Subcutaneous adipose tissue (tissue), 4 donors: Measurements from ENCODE around the gene KCNIP2. TPM values are rescaled to one million over a fixed set of nuclear protein-coding genes. Genes with fewer than 3 reads are reported as not detected.

Experiments
- total RNA-seq, 4 donors: library from RNA; depleted of rRNA; stranded (reverse); fragments of >200 nt; gene quantifications; one replicate each; pipeline ENCODE4 v1.1.0, GENCODE V29; 2016
- TF ChIP-seq, protein P1 (sequence below): fragments of 450-650 bp; IDR thresholded peaks from one replicate; pipeline ENCODE4 v1.5.1; 2016; ENCODE audit warnings: low read depth, mild to moderate bottlenecking, control low read depth, antibody characterized with exemption, moderate library complexity

Gene KCNIP2
- total RNA-seq, 4 donors from 2014 or later = 40.6 to 472 (median 78.2) TPM

DNA sequence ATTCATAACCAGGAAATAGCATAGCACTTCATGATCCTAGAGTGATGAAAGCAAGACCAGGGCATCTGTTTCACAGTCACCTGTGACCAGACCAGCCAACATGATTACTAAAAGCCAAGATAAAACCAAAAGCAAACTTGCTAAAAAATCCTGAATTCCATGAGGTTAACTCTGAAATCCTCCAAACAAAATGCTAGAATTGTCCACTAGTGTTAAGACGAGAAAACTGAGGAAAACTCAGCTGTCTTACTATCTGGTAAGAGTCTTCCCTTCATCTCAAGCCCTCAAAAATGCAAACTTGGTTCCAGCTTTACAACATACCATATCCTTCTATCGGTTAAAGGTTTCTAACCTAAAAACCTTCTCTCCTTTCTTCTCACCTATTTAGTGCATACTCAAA lies 59.0 kb downstream of the KCNIP2 start:
- TF ChIP-seq, protein P1, sequence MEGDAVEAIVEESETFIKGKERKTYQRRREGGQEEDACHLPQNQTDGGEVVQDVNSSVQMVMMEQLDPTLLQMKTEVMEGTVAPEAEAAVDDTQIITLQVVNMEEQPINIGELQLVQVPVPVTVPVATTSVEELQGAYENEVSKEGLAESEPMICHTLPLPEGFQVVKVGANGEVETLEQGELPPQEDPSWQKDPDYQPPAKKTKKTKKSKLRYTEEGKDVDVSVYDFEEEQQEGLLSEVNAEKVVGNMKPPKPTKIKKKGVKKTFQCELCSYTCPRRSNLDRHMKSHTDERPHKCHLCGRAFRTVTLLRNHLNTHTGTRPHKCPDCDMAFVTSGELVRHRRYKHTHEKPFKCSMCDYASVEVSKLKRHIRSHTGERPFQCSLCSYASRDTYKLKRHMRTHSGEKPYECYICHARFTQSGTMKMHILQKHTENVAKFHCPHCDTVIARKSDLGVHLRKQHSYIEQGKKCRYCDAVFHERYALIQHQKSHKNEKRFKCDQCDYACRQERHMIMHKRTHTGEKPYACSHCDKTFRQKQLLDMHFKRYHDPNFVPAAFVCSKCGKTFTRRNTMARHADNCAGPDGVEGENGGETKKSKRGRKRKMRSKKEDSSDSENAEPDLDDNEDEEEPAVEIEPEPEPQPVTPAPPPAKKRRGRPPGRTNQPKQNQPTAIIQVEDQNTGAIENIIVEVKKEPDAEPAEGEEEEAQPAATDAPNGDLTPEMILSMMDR = no peak

DNA sequence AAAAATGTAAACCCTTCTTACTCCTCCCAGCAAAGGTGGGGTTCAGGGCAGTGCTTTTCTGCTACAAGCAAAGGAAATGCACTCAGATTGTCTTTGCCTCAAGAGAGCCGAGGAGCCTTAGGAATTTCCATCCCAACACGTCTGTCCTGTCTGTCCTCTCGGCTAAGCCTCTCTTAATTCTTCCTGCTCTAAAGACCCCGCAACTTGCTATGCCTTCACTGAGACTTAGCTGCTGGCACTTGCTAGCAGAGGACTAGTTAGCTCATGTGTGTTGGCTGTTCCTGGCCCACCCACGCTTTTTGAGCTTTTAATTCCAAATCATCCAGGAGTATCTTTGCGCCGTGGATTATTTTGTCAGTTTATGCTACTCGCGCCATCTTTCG lies 59.9 kb downstream of the KCNIP2 start:
- TF ChIP-seq, protein P1 = no peak

DNA sequence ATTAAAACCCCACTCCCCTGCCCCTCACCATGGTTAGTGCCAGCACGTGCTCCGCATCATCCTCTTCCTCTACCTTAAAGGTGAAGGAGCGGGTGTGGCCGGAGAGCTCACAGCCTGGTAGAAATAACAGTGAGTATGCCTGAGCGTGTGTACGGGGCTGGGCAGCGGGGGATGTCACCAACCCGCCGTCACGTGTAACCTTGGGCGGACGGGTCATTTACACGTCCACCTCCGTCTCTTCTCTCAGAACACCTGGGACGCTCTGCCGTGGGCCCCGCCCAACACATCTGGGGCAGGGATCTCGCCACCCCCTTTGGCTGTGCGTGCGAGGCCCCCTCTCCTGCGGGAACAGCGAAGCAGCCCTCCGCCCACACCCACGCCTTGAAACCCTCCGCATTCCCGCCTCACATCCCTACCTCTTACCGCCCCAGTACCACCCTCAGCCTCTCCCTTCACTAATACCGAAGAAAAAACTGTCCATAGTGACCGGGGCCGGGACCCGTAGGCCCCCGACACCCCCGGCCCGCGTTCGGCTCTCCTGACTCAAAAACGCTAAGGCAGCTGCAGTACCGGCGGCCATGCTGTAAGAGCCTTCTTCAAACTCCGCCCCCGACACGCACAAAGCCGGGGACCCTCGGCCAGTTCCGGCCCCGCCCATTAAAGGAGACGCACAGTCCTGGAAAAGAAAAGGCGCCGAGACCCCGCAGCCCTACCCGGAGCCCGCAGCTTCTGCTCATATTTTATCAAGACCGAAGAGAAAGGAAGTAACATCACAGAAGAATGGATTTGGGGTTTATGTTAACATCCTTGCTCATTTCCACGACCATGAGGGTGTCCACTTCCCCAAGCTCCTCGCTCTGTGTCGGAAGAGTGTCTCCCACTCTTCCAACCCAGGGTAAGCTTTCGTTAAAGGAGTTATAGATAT lies 60.5 kb downstream of the KCNIP2 start, which contains the start of gene NPM3:
Gene NPM3 (minus strand): TSS at position 636 of the 925 bp plus-strand sequence. CDS start 56 bp downstream, at position 580.
- TF ChIP-seq, protein P1 = no peak

DNA sequence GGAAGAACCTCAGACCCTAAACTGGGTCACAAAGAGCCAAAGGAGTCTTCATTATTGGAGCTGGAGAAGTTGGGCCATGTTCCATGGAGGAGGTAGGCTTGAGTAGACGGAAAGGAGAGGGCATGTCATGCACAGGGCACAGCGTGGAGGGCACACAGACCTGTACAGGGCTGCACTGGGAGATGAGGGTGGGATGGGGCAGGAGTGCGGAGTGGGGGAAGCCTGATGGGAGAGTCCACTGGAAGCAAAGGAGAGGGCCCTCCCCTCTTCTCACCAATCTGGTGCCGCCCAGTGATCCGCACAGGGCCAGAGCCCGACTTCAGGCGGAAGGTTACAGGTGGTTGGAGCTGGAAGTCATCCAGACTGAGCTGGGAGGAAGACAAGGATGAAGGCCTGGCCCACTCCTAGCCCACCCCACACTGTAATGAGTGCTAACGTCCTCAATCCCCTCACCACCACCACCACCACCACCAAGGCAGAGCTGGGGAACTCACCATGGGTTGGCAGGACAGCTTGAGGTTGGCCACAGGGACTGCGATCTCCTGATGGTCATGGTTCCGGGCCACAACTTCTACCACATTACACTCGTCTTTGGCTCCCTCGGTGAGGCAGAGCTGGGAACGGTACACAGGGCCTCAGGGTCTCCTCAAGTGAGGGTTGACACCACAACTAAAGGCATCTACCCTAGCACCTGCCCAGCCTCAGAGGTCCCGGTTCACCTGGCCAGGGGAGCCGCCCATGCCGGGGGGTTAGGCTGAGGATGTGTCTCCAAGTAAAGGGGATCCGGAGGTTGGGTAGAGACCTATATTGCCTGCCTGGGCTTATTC lies 61.4 kb downstream of the KCNIP2 start:
- TF ChIP-seq, protein P1 = no peak

DNA sequence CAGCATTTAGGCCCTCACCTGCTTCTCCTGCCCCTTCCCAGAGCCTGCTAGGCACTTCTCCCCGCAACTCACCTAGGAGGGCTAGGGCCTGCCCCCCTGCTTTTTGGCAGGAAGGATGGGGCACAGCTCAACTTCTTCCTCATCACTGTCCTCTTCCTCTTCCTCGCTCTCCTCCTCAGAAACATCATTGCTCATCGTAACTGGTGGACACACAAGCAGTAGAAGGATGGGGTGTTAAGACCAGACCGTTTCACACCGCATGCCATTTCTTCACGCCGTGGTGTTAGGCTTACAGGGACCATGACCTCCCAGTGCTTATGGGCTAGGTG lies 62.0 kb downstream of the KCNIP2 start:
- TF ChIP-seq, protein P1 = no peak

DNA sequence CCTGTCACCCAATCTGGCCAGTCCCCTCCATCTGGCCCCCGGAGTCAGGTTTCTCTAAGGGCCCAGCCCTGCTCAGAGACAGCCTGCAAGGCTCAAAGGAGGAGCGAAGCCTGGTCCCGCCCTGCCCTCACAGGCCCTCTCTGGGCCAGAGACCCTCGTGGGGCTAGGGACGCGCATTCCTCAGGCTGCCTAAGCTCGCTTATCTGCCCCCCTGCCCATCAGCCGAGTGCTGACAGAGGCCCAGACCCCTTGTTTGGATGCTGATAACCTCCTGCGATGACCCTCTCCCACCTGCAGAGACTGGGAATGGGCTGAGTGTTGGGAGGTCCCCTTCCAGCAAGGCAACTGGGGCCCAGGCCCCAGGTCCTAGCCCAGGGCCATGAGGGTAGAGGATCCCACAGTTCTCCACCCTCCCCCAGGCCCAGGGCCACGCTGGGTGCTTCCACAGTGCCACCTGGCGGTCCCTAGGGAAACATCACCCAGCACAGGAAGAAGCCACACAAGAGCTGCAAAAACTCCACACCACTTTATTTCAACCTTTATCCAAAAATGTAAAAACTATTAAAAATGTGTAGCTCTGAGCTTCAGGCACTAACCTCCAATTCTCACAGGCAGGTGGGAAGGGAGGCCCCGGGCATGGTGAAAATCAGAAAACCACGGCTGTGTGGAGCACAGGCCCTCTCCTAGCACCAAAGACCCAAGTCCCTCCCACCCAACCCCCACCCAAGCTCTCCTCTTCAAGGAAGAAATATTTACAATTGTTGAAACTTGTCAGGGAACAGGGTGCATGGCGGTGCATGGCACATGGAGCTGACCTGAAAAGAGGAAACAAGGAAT lies 62.6 kb downstream of the KCNIP2 start:
- TF ChIP-seq, protein P1 = no peak
